HG02798 (cell line): ENCODE results near the gene PRKCSH.
"Not testable (repeated sequence)": the region's sequence is repeated elsewhere in the genome, so short reads cannot be mapped to it uniquely, and the experiment has no call there.

Experiments
- ATAC-seq: cut with Tn5 transposase; IDR thresholded peaks from one replicate; pipeline ENCODE4 v1.9.1; 2021; ENCODE audit warnings: mild to moderate bottlenecking; ENCODE audit not compliant: unreplicated experiment, poor library complexity

The PRKCSH gene

GRCh38 chr19:11418549-11419506 lies 16.6 kb upstream of the PRKCSH start, which contains the start of gene RGL3:
RGL3 (minus strand) TSS chr19:11419314; CDS start chr19:11419278, 36 bp downstream.
- ATAC-seq: no peak

GRCh38 chr19:11420429-11421370 lies 14.7 kb upstream of the PRKCSH start:
- no peak for ATAC-seq

DNA sequence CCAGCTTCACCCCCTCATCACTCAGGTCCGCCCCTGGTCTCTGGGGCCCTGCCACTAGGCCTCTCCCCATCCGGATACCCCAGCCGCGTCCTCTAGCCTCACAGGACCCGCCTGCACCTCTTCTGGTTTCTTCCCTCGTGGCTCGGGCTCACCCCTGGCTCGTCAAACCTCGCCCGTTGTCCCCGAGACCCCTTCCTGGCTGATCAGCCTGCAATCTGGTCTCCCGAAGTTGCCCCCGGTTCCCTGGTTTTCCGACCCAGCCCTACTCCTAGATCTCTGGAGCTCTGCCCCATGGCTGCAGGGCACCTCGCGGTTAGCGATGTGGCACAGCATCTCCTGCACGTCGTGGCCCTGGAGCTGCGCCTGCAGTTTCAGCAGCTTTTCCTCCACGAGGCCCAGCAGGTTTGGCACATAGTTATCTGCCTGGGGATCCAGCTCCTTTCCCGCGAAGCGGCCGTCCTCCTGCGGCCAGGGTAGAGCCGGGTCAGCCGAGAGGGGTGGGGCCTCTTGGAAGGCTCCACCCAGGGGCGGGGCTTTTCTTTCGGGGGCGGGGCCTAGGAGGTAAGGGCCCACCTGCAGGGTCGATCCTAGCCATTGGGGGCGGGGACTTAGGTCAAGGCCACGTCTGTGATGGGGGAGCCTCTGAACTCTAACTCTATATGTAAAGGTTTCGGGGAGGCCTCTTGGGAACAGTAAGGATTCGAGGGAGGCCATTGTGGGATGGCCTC lies 13.9 kb upstream of the PRKCSH start:
- ATAC-seq: peak; percentile 33

DNA sequence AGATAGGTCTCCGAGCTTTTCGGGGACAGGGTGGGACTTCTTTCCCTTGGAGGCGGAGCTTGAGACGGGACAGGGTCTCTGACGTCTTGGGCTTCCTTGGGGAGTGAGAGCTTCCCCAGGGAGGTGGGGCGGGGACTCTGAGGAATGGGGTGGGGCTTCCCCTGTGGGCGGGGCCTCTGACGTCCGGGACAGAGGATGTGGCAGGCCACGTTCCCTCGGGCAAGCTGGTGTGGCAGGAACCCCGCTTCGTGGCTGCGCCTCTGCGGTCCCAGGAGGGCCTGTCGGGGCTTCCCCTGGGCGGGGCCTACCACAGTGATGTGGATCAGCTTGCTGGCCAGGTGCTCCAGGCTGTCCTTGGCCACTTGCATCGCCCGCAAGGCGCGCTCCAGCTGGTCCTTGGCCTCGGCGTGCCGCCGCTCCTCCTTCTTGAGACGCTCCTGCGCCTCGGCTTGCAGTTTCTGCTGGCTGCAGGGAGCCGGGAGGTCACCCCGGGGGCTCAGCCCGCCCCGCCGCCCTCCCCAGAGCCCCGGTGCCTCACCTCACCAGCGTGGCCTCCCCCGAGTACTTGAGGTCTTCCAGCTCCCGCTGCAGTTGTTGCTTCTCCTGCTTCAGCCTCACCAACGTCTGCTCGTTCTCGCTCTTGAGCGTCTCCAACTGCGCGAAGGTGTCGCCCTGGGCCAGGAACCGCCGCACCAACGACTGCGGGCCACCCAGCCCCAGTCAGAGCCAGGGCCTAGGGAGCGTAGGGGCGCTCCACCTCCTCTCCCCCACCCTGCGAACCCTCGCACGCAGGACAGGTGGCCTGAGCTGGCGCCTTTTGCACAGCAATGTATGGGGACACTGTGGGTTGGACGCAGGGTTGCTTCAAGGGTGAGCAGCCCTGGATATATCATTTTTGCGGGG lies 13.0 kb upstream of the PRKCSH start:
- ATAC-seq: peak; percentile 61

GRCh38 chr19:11423164-11423790 lies 12.2 kb upstream of the PRKCSH start:
- ATAC-seq: no peak

- ATAC-seq: no peak
Observed at GRCh38 chr19:11423791-11424181, 11.6 kb upstream of the PRKCSH start.

GRCh38 chr19:11425719-11426457 lies 9.5 kb upstream of the PRKCSH start:
- no peak for ATAC-seq

DNA sequence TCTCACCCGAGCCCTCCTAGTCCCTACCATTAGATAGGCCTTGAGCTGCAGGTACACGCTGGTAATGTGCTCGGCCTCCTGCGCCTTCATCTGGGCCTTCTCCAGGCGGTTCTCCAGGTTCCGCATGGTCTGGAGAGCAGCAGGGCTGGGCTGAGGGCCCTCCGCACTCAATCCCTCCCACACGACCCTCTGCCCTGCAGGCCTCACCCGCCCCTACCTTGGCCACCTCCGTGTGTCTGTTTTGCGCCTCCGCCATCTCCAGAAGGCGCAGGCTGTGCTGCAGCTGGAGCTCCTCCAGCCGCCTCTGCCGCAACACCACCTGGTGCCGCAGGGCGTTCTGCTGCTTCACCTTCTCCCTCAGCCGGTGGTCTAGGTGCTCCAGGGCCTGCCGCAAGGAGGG lies 8.8 kb upstream of the PRKCSH start:
- no peak for ATAC-seq

GRCh38 chr19:11433526-11433925 lies 1.9 kb upstream of the PRKCSH start:
- ATAC-seq: not testable (repeated sequence)

DNA sequence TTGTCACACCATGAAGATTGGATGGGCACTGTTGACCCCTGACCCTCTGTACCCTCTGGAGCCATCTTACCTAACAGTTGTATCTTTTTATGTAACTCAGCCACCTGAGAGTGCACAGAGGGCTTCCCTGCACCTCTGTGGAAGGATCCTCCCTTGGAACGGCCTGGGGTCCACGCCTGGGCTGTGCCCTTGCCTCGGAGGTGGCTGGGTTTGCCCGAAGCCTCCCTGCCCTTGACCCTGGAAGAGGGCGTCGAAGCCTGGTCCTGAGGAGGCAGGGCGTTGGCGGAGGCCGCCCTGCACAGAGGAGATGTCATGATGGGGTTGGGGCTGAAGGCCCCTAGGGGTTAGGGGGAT lies 755 bp upstream of the PRKCSH start:
- ATAC-seq: peak; percentile 8

- no peak for ATAC-seq
Observed at GRCh38 chr19:11435833-11436313, 438 bp downstream of the PRKCSH start.

GRCh38 chr19:11437955-11438354 lies 2.5 kb downstream of the PRKCSH start:
- no peak for ATAC-seq

GRCh38 chr19:11444059-11444458 lies 8.6 kb downstream of the PRKCSH start:
- no peak for ATAC-seq

DNA sequence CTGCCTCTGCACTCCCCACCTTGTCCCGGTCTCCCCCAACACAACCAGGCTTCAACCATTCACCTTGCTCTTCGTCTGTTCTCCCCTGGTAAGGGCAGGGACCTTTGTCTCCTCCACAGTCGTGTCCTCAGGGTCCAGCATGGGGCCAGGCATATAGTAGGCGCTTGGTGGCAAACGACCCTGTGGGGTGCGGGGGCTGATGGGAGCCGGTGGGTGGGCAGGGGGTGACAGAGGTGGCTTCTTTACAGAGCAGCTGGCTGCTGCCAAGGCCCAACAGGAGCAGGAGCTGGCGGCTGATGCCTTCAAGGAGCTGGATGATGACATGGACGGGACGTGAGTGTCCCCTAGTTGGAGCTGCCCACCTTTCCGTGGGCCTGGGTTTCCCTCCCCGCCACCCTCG lies 9.7 kb downstream of the PRKCSH start:
- no peak for ATAC-seq

DNA sequence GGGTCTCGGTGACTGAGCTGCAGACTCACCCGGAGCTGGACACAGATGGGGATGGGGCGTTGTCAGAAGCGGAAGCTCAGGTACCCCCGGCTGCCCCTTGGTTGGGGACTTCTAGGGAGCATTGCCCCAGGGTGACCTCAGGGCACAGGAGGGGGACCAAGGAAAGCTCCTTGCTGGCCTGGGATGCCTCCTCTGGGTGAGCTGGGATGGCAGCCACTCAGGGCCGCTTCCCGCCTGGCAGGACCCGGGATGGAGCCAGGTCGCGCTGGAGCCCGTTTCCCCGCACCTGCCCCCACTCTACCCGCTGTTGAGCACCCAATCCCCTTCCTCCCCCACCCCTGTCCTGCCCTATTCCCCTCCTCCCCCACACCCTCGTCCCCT lies 10.8 kb downstream of the PRKCSH start:
- no peak for ATAC-seq

DNA sequence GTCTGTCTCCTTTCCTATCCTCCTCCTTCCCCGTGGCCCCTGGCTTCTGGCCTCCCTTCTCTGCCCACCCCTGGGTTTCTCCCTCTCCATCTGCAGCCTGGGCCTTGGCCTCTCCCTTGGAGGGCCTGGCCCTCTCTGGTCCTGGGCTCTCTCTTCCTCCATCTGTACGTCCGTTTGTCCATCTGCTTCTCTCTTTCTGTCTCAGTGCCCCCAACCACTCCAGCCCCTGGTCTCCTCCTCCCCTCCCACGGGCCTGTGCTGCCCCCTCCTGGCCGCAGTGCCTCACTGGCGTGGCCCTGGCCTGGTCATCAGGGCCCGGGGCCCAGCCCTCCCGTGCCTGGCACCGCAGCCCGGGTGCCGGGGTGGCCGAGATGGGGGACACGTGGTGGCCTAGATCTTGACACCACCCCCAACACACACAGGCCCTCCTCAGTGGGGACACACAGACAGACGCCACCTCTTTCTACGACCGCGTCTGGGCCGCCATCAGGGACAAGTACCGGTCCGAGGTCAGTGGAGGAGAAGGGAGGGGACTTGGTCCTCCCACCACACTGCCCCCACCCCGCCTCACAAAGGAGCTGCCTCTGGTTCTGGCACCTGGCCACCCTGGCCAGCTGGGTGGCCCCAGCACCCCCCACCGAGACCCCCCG lies 11.3 kb downstream of the PRKCSH start:
- ATAC-seq: no peak

DNA sequence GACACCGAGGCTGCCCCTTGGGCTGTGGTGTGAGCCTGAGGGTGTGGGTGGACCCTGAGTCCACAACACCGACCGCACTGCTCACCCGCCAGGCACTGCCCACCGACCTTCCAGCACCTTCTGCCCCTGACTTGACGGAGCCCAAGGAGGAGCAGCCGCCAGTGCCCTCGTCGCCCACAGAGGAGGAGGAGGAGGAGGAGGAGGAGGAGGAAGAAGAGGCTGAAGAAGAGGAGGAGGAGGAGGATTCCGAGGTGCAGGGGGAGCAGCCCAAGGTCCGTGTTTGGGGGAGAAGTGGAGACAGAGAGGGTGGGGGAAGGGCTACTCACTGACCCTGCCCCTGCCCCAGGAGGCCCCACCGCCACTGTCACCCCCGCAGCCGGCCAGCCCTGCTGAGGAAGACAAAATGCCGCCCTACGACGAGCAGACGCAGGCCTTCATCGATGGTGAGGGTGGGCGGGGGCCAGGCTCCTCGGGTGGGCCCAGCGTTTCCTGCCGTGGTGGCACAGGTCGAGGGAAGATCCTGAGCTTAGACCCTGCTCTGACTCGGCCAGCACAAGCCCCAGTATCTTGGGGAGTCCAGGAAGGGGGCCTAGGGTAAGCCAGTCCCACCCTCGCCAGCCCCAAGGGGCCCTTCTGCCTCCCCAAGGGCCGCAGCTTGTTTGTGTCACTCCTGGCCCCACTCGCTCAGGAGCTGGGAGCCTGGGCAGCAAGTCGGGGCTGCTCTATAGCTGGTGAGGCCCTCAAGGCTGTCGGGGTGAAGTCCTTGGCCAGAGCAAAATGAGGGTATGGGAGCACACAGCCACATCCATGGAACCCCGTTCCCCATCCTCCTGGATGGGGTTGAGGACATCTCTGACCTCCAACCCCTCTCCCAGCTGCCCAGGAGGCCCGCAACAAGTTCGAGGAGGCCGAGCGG lies 12.2 kb downstream of the PRKCSH start:
- no peak for ATAC-seq
